Measurements from ENCODE around the gene ZNF792.

Gene ZNF792

DNA sequence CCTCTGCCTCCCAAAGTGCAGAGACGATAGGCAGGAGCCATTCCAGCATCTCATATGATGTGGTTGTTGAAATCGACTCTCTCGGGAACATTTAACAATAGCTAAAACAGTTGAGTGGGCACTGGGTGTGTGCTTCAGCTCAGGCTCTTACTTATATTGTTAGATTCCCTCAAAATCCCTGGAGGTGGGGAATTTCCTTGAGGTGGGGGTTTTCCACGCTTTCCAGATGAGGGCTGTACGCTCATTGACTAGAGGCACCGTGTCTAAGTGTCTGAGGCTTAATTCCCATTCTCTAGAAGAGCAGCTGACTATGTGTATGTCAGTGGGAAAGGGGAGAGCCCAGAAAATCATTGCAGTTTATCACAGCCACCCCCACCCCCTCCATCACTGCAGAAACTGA is 25.3 kb upstream of the ZNF792 start:
- no peak for TF ChIP-seq Cebpa-rat (IDR thresholded peaks at IDR 0.05)
- peaks cover 19% of the 10 kb centered on the region for H3K4me1 ChIP-seq
- H3K4me2 ChIP-seq = peak overlapping the region; percentile 13; the same call in 1 of the 2 replicates
- no peak overlapping the region for H3K9ac ChIP-seq
- H3K27me3 ChIP-seq = no peaks in the 10 kb centered on the region
- H3K27ac ChIP-seq = no peak overlapping the region
- H3K9me3 ChIP-seq = peaks cover 14% of the 10 kb centered on the region
- no peak overlapping the region for H3K4me3 ChIP-seq
- H4K20me1 ChIP-seq = no peaks in the 10 kb centered on the region
- no peaks in the 10 kb centered on the region for H3K36me3 ChIP-seq

DNA sequence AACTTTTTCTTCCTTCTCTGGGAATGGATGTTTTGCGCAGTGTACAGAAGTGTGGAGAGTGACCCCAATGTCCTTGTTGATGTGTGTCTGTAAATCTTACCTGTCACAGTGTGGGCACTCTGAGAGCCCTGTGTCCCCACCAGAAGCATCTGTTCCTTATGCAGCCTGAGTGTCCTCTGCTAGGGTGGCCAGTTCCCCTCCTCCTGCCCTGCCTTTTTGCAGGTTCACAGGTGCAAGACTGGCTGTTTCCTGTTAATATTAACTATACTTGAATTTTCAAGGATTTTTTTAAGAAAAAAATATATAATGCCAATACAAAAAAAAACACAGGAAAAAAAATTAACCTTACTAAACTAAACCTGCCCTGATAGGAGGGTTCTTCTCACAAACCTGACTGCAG is 24.1 kb upstream of the ZNF792 start:
- H3K4me1 ChIP-seq = peaks cover 19% of the 10 kb centered on the region
- H3K4me2 ChIP-seq = no peak overlapping the region
- H3K27me3 ChIP-seq = no peaks in the 10 kb centered on the region
- 0 out of 2 replicates have a peak, but pooled peaks cover 6% of the 10 kb centered on the region for H3K9me3 ChIP-seq
- H3K4me3 ChIP-seq = no peak overlapping the region
- H3K27ac ChIP-seq = no peak overlapping the region
- no peaks in the 10 kb centered on the region for H3K36me3 ChIP-seq
- no peak for TF ChIP-seq Cebpa-rat (IDR thresholded peaks at IDR 0.05)
- H3K9ac ChIP-seq = no peak overlapping the region
- H4K20me1 ChIP-seq = no peaks in the 10 kb centered on the region

DNA sequence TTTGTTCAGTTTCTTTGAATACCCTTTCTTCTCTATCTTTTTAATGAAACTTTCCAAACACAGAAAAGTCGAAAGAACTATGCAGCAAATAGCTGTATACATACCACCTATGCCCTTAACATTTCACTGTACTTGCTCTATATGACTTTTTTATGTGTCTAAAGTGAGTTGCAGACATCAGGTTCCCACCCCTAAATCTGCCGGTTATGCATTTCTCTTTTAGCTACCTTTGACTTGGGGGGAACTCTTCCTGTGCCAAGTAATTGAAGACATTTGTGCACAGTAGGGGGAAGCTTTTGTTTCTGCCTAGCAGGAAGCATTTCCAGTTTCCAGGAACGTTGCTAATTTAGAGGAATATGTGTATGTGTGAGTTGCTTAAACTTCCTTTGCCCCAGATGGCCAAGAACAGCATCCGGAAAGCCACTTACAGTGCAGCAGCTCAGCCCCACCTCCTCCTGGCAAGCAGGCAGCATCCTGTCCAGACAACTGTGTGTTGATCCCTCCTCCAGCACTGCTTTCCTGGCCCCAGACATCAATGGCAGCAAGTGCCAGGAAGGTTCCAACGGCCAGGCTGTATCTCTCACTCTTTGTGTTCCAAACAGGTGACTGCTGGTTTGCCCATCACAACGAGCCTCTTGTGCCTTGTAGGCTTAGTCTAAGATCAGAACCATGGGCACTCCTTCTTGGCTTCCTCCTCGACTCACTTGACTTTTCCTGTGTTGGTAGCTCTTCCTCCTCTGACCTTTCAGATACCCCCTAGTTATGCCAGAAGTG is 21.4 kb upstream of the ZNF792 start:
- H3K4me2 ChIP-seq = peak overlapping the region; percentile 29

DNA sequence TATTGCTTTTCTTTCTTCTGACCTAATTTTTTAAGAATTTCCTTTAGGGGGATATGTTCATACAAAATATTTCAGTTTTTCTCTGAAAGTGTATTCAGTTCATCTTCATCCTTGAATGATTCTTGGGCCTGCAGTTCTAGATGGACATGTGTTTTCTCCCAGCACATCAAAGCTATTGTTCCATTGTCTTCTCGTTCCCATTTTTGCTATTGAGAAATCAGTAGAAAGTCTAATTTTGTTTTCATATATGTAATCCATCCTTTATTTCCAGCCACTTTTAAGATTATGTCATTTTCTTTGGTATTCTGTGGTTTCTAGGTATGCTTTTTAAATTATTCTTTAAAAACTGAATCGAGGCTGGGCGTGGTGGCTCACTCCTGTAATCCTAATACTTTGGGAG is 20.3 kb upstream of the ZNF792 start:
- H3K4me1 ChIP-seq = peaks cover 13% of the 10 kb centered on the region
- no peak overlapping the region for H3K27ac ChIP-seq
- no peak for TF ChIP-seq Cebpa-rat (IDR thresholded peaks at IDR 0.05)
- H3K27me3 ChIP-seq = no peaks in the 10 kb centered on the region
- no peak overlapping the region for H3K9ac ChIP-seq
- no peak overlapping the region for H3K4me3 ChIP-seq
- no peaks in the 10 kb centered on the region for H3K36me3 ChIP-seq
- no peaks in the 10 kb centered on the region for H3K9me3 ChIP-seq
- no peak overlapping the region for H3K4me2 ChIP-seq
- H4K20me1 ChIP-seq = no peaks in the 10 kb centered on the region

More for the DNA sequence above, 21.4 kb upstream of the ZNF792 start:
- no peaks in the 10 kb centered on the region for H3K36me3 ChIP-seq
- H3K27ac ChIP-seq = no peak overlapping the region
- no peaks in the 10 kb centered on the region for H3K27me3 ChIP-seq
- no peaks in the 10 kb centered on the region for H3K9me3 ChIP-seq
- H4K20me1 ChIP-seq = no peaks in the 10 kb centered on the region
- no peak overlapping the region for H3K4me3 ChIP-seq
- no peak overlapping the region for H3K9ac ChIP-seq
- no peak for TF ChIP-seq Cebpa-rat (IDR thresholded peaks at IDR 0.05)
- peaks cover 19% of the 10 kb centered on the region for H3K4me1 ChIP-seq

DNA sequence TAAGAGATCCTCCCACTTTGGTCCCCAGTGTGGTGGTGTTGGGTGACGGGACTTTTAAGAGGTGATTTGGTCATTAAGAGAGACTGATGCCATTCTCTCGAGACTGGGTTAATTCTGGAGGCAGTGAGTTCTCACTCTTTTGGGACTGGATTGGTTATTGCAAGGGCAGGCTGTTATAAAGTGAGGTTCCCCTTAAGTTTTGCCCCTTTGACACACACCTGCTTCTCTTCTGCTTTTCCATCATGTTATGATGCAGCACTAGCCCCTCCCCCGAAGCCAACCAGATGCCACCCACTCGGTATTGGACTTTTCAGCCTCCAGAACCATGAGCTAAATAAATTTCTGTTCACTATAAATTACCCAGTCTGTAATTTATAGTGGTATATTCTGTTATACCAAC is 19.8 kb upstream of the ZNF792 start:
- no peak overlapping the region for H3K4me2 ChIP-seq
- H3K9ac ChIP-seq = no peak overlapping the region
- peaks cover 10% of the 10 kb centered on the region for H3K4me1 ChIP-seq
- H3K27ac ChIP-seq = no peak overlapping the region
- no peaks in the 10 kb centered on the region for H3K9me3 ChIP-seq
- TF ChIP-seq Cebpa-rat (IDR thresholded peaks at IDR 0.05) = no peak
- no peak overlapping the region for H3K4me3 ChIP-seq
- H3K27me3 ChIP-seq = no peaks in the 10 kb centered on the region
- H3K36me3 ChIP-seq = no peaks in the 10 kb centered on the region
- H4K20me1 ChIP-seq = no peaks in the 10 kb centered on the region

DNA sequence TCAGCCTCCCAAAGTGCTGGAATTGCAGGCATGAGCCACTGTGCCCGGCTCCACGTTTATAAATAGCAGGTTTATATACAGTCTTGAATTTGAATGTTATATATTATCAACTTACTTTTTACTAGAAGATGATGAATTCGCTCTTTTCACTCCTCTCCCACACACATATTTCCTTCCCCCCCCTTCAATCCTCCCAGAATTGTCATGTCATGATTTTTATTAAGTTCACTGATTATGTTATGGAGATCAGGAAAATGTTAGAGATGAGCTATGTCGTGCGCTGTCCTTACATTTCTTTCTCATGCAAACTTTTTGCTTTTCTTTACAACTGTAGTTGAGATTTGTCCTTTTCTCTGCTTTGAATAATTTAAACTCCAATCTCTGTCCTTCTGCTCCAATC is 18.2 kb upstream of the ZNF792 start:
- no peaks in the 10 kb centered on the region for H3K36me3 ChIP-seq

DNA sequence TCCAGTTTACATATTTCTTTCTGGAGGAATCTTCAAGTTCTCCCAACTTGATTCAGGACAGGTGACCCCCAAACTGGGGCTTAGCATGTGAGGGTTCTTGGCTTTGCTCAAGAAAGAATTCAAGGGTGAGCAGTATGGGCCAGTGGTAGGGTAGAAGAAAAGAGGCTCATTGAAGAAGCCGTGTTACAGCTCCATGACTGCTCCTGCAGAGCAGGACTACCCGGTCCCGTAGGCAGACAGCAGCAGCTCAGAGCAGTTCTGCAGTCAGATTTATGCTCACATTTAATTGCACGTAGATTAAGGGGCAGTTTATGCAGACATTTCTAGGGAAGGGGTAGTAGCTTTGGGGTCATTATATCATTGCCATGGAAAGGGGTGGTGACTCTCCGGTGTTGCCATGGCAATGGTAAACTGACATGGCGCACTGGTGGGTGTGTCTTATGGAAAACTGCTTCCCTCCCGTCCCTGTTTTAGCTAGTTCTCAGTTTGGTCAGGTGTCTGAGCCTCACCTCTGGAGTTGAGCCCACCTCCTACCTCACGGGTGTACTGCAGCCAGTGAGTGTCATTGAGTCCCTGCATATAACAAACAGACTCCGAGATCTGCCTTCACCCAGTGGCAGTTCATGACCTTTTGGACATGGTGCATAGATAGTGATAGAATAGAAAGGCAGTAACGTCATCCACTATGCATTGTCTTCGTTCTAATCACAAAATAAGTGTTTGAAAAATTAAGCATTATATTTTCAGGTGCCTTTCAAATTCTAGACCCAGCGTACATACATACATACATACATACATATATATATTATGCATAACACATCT is 16.0 kb upstream of the ZNF792 start:
- no peak for TF ChIP-seq Cebpa-rat (IDR thresholded peaks at IDR 0.05)
- H3K4me2 ChIP-seq = no peak overlapping the region
- no peaks in the 10 kb centered on the region for H3K27me3 ChIP-seq

More for the DNA sequence above, 18.2 kb upstream of the ZNF792 start:
- peaks cover 1% of the 10 kb centered on the region; the same call in 1 of the 2 replicates for H3K9me3 ChIP-seq
- H3K27me3 ChIP-seq = no peaks in the 10 kb centered on the region
- no peak overlapping the region for H3K9ac ChIP-seq
- no peak overlapping the region for H3K4me2 ChIP-seq
- H3K4me3 ChIP-seq = no peak overlapping the region
- H3K27ac ChIP-seq = no peak overlapping the region
- no peaks in the 10 kb centered on the region for H4K20me1 ChIP-seq
- TF ChIP-seq Cebpa-rat (IDR thresholded peaks at IDR 0.05) = no peak
- peaks cover 10% of the 10 kb centered on the region for H3K4me1 ChIP-seq

DNA sequence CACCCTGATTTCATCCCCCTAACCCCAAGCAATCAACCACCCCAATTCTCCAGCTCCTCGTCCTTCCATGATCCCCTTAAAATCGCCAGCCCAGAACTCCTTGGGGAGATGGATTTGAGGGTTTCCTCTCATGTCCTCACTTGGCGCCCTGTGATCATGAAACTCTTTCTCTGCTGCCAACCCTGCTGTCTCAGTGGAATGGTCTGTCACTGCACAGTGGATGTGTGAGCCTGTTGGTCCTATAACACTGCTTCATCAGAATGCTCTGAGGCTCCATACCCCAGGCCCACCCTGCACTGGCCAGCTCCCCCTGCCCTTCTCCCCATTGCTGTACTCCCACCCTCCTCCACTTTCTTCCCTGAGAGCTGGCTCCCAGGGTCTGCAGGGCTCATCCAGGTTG is 12.6 kb upstream of the ZNF792 start:
- no peak for TF ChIP-seq Cebpa-rat (IDR thresholded peaks at IDR 0.05)
- Histone ChIP-seq H3K4me1 (peaks cover 15% of the 10 kb centered on the region), H3K9ac (no peak overlapping the region), H3K27me3 (no peaks in the 10 kb centered on the region), H3K27ac (no peak overlapping the region), H3K4me2 (no peak overlapping the region), H3K4me3 (no peak overlapping the region), H4K20me1 (no peaks in the 10 kb centered on the region), H3K9me3 (peaks cover 14% of the 10 kb centered on the region), H3K36me3 (no peaks in the 10 kb centered on the region)

More for the DNA sequence above, 16.0 kb upstream of the ZNF792 start:
- H3K9ac ChIP-seq = no peak overlapping the region
- H3K36me3 ChIP-seq = no peaks in the 10 kb centered on the region
- H3K4me3 ChIP-seq = no peak overlapping the region
- peaks cover 14% of the 10 kb centered on the region for H3K9me3 ChIP-seq
- H3K27ac ChIP-seq = no peak overlapping the region
- H4K20me1 ChIP-seq = no peaks in the 10 kb centered on the region
- H3K4me1 ChIP-seq = no peaks in the 10 kb centered on the region

DNA sequence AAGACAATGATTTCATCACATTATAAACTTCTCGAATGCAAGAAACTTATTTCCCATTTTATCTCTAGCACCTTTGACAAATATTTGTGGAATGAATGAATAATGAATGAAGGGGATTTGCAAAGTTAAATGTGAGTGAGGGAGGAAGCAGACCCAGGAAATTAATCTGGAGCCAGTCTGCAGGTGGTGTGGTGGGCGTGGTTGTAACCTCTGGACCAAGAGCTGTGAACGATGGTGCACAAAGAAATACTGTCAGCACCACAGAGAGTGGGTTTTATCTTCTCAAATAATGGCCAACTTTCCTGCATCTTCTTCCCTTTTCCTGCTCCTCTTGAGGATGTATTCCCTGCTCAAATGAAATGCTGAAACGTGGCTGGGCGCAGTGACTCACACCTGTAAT is 11.0 kb upstream of the ZNF792 start:
- no peak overlapping the region for H3K27ac ChIP-seq
- no peak overlapping the region for H3K4me2 ChIP-seq
- TF ChIP-seq Cebpa-rat (IDR thresholded peaks at IDR 0.05) = no peak
- H3K4me1 ChIP-seq = peaks cover 15% of the 10 kb centered on the region
- H3K9me3 ChIP-seq = peaks cover 25% of the 10 kb centered on the region
- no peak overlapping the region for H3K9ac ChIP-seq
- H3K4me3 ChIP-seq = no peak overlapping the region
- H3K36me3 ChIP-seq = no peaks in the 10 kb centered on the region
- no peaks in the 10 kb centered on the region for H3K27me3 ChIP-seq
- H4K20me1 ChIP-seq = no peaks in the 10 kb centered on the region

DNA sequence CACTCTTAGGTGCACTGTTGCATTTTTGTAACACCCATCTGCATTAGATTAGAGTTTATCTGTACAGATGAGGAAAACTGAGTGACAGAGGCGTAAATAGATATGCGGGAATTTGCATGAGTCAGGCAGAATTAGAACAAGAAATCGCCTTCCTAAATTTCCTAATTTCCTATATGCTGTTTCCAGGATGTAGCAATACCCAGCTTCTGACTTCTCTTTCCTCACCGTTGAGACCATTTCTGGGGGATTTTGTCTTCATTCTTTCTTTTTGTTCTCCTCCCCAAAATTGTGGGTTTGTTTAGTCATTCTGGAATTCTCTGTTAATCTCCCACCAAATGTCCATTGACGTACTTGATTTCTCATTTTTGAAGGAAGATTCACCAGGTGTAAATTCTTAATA is 10.6 kb upstream of the ZNF792 start:
- no peaks in the 10 kb centered on the region for H3K27me3 ChIP-seq
- TF ChIP-seq Cebpa-rat (IDR thresholded peaks at IDR 0.05) = no peak
- H3K4me2 ChIP-seq = peak overlapping the region; percentile 67
- no peak overlapping the region for H3K9ac ChIP-seq
- H4K20me1 ChIP-seq = no peaks in the 10 kb centered on the region
- no peaks in the 10 kb centered on the region for H3K36me3 ChIP-seq
- peaks cover 15% of the 10 kb centered on the region for H3K4me1 ChIP-seq
- H3K27ac ChIP-seq = no peak overlapping the region
- H3K4me3 ChIP-seq = no peak overlapping the region
- peaks cover 29% of the 10 kb centered on the region for H3K9me3 ChIP-seq

Data from BLaER1 (cell line).